DND-41 (cell line): ENCODE data around the gene PIK3R6.

Experiments used
- ATAC-seq: fragments of 200-7000 bp; cut with Tn5 transposase; 3 replicates; pipeline ENCODE4 v1.9.1; 2021; ENCODE audit warnings: low read depth; ENCODE audit not compliant: insufficient read depth
- DNase-seq: peaks from one replicate; pipeline ENCODE4 v3.0.0-alpha.2; 2020
- H2AFZ ChIP-seq: 2 replicates; pipeline ENCODE4 v1.6.0; 2012; ENCODE audit warnings: low read depth, low read length
- H3K27ac ChIP-seq: 2 replicates; pipeline ENCODE4 v1.5.1; 2012; ENCODE audit warnings: low read length, inconsistent platforms
- H3K27me3 ChIP-seq: fragments of 200-600 bp; sonication (generic); 2 replicates; pipeline ENCODE4 v1.6.0; 2012; ENCODE audit warnings: low read length, mild to moderate bottlenecking, inconsistent platforms; ENCODE audit not compliant: insufficient read depth, poor library complexity
- H3K36me3 ChIP-seq: 2 replicates; pipeline ENCODE4 v1.5.1; 2012; ENCODE audit warnings: low read length, inconsistent platforms; ENCODE audit not compliant: insufficient read depth
- H3K4me1 ChIP-seq: 2 replicates; pipeline ENCODE4 v1.5.1; 2012; ENCODE audit warnings: mild to moderate bottlenecking, low read length; ENCODE audit not compliant: insufficient read depth
- H3K4me2 ChIP-seq: 2 replicates; pipeline ENCODE4 v1.6.0; 2012; ENCODE audit warnings: mild to moderate bottlenecking, moderate library complexity, low read length, inconsistent platforms; ENCODE audit not compliant: insufficient read depth
- H3K4me3 ChIP-seq, 2 experiments: fragments of 200-600 bp in 1 of 2; shearing (Covaris generic) in 1 of 2; 2 replicates each; pipeline ENCODE4 v1.5.1; 2012 to 2016; ENCODE audit warnings: inconsistent platforms in 2 of 2, low read length in 2 of 2, mild to moderate bottlenecking in 2 of 2, low read depth in 1 of 2, moderate library complexity in 1 of 2
- H3K79me2 ChIP-seq: 2 replicates; pipeline ENCODE4 v1.6.0; 2012; ENCODE audit warnings: low read length, inconsistent platforms; ENCODE audit not compliant: insufficient read depth
- H3K9ac ChIP-seq: 2 replicates; pipeline ENCODE4 v1.6.0; 2012; ENCODE audit warnings: low read depth, mild to moderate bottlenecking, inconsistent platforms, low read length, moderate library complexity
- H3K9me3 ChIP-seq: 2 replicates; pipeline ENCODE4 v1.5.1; 2012; ENCODE audit warnings: low read length, moderate library complexity, mild to moderate bottlenecking, inconsistent platforms; ENCODE audit not compliant: insufficient read depth, severe bottlenecking
- H4K20me1 ChIP-seq: 2 replicates; pipeline ENCODE4 v1.6.0; 2012; ENCODE audit warnings: low read length; ENCODE audit not compliant: insufficient read depth
- EZH2 ChIP-seq: IDR thresholded peaks from 3 replicates; pipeline ENCODE4 v1.6.1; 2012; ENCODE audit warnings: borderline replicate concordance, low read depth, mild to moderate bottlenecking, moderate library complexity, low read length, inconsistent platforms; ENCODE audit not compliant: severe bottlenecking
- TF ChIP-seq, protein P1 (sequence below): IDR thresholded peaks from 2 replicates; pipeline ENCODE4 v1.5.1; 2012; ENCODE audit warnings: borderline replicate concordance, low read length, moderate library complexity, mild to moderate bottlenecking; ENCODE audit not compliant: poor library complexity, severe bottlenecking; ENCODE audit errors: extremely low read depth

PIK3R6 gene

DNA sequence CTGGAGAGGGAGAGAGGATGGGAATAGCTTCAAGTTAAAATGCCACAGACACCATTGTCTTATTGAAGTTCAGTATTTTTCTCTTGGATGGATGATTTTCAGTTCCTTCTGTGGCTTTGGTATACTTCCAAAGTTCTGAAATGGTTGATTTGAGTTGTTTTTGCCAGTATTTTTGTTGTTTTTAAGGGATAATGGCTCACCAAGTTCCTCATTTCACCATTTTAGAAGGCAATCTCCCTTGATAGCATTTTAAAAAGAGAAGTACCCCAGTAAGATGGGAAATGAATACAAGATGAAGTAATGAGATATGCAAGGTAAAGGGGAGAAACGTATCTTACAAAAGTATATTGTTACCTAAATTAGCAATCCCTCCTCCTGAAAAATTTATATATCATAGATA is 90.6 kb downstream of the PIK3R6 start:
- no peaks in the 10 kb centered on the region for H3K79me2 ChIP-seq
- TF ChIP-seq, protein P1, sequence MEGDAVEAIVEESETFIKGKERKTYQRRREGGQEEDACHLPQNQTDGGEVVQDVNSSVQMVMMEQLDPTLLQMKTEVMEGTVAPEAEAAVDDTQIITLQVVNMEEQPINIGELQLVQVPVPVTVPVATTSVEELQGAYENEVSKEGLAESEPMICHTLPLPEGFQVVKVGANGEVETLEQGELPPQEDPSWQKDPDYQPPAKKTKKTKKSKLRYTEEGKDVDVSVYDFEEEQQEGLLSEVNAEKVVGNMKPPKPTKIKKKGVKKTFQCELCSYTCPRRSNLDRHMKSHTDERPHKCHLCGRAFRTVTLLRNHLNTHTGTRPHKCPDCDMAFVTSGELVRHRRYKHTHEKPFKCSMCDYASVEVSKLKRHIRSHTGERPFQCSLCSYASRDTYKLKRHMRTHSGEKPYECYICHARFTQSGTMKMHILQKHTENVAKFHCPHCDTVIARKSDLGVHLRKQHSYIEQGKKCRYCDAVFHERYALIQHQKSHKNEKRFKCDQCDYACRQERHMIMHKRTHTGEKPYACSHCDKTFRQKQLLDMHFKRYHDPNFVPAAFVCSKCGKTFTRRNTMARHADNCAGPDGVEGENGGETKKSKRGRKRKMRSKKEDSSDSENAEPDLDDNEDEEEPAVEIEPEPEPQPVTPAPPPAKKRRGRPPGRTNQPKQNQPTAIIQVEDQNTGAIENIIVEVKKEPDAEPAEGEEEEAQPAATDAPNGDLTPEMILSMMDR: no peak
- no peak for TF ChIP-seq EZH2
- H3K27me3 ChIP-seq: no peaks in the 10 kb centered on the region
- H3K9me3 ChIP-seq: peaks cover 3% of the 10 kb centered on the region
- H3K36me3 ChIP-seq: no peaks in the 10 kb centered on the region
- no peaks in the 10 kb centered on the region for H4K20me1 ChIP-seq
- no peak overlapping the region for H3K9ac ChIP-seq
- no peak for DNase-seq
- H3K27ac ChIP-seq: no peak overlapping the region
- H3K4me1 ChIP-seq: no peaks in the 10 kb centered on the region
- no peak overlapping the region for H3K4me2 ChIP-seq
- no peak overlapping the region for H3K4me3 ChIP-seq
- ATAC-seq: no peak
- no peak overlapping the region for H2AFZ ChIP-seq

DNA sequence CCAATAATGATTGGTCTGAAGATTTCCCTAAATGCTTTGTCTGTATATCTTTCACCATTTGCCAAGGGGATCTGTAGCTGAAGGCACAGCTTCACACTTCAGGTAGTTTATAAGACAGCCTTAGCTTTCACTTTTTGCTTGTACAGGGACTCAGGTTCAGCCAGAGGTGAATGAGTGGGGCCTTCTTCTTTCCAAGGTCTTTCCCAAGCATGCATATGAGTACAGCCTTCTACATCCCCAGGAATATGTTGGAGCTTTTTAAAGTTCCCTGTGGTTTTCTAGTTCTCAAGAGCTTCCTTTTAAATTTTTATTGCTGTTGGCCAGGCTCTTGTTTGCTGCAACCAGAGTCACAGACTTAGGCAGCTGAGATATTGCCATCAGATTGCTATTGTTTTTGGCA is 91.2 kb downstream of the PIK3R6 start:
- no peaks in the 10 kb centered on the region for H3K36me3 ChIP-seq
- ATAC-seq: no peak

DNA sequence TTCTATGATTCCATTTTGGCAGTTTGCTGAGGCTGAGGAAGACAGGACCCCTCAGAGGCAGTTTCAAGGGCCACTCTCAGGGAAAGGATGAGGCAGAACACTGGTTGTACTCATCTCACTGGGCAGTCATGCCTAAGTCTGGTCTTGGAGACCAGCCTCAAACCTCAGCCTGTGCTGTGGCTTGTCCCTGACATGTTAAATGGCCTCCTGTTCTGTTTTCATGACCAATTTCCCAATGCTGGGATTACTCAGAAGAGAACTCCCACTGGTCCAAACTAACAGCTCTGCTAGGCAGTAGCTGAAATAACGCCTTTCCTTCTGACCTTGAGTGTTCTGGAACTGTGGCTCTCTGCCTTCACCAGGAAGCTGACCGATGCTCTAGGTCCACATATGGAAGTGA is 100.7 kb downstream of the PIK3R6 start:
- TF ChIP-seq EZH2: no peak
- TF ChIP-seq, protein P1: no peak
- ATAC-seq (no peak), DNase-seq (no peak)
- no peak overlapping the region for H3K4me2 ChIP-seq
- no peak overlapping the region for H3K4me3 ChIP-seq
- H3K79me2 ChIP-seq: no peaks in the 10 kb centered on the region
- no peak overlapping the region for H3K9ac ChIP-seq
- H2AFZ ChIP-seq: no peak overlapping the region
- H3K9me3 ChIP-seq: no peaks in the 10 kb centered on the region
- no peak overlapping the region for H3K27ac ChIP-seq
- H4K20me1 ChIP-seq: no peaks in the 10 kb centered on the region
- H3K4me1 ChIP-seq: no peaks in the 10 kb centered on the region
- peaks cover 3% of the 10 kb centered on the region for H3K27me3 ChIP-seq
- H3K36me3 ChIP-seq: no peaks in the 10 kb centered on the region

More for the DNA sequence above, 91.2 kb downstream of the PIK3R6 start:
- Histone ChIP-seq H3K9me3 (peaks cover 3% of the 10 kb centered on the region), H3K4me1 (no peaks in the 10 kb centered on the region), H3K9ac (no peak overlapping the region), H4K20me1 (no peaks in the 10 kb centered on the region), H3K4me3 (no peak overlapping the region), H3K4me2 (no peak overlapping the region), H3K79me2 (no peaks in the 10 kb centered on the region), H3K27me3 (no peaks in the 10 kb centered on the region), H2AFZ (no peak overlapping the region), H3K27ac (no peak overlapping the region)
- no peak for TF ChIP-seq EZH2
- TF ChIP-seq, protein P1: no peak
- no peak for DNase-seq

- Histone ChIP-seq H3K9me3 (no peaks in the 10 kb centered on the region), H4K20me1 (no peaks in the 10 kb centered on the region), H3K4me2 (no peak overlapping the region), H3K36me3 (no peaks in the 10 kb centered on the region), H3K27me3 (no peaks in the 10 kb centered on the region), H2AFZ (no peak overlapping the region), H3K4me3 (no peak overlapping the region), H3K9ac (no peak overlapping the region), H3K79me2 (no peaks in the 10 kb centered on the region), H3K27ac (no peak overlapping the region), H3K4me1 (no peaks in the 10 kb centered on the region)
- DNase-seq (no peak), ATAC-seq (no peak)
- no peak for TF ChIP-seq EZH2
- TF ChIP-seq, protein P1: no peak
Measured at GRCh38 chr17:8762012-8762411, 105.5 kb downstream of the PIK3R6 start.
